Psoas muscle (tissue), 8 donors: ENCODE data around the gene TBRG4. TPM values are rescaled to one million over a fixed set of nuclear protein-coding genes. Genes with fewer than 3 reads are reported as not detected.

Source experiments
- ATAC-seq, 4 donors: fragments of 200-7000 bp; cut with Tn5 transposase; one replicate each; pipeline ENCODE4 v1.9.1; 2020; ENCODE audit warnings: moderate library complexity in 3 of 4, mild to moderate bottlenecking in 2 of 4
- DNase-seq, 2 donors: peaks; one replicate each; pipeline ENCODE4 v3.0.0-alpha.2; 2020
- H3K27ac ChIP-seq: fragments of 200-600 bp; one replicate; pipeline ENCODE4 v1.8.0; 2022
- H3K27me3 ChIP-seq, 3 donors: fragments of 200-600 bp in 1 of 3; one replicate each; pipeline versions ENCODE4 v1.6.1 to v1.8.0; 2013 to 2022; ENCODE audit warnings: low read length in 2 of 3, mild to moderate bottlenecking in 2 of 3, moderate library complexity in 1 of 3; ENCODE audit not compliant: insufficient read depth in 3 of 3
- H3K36me3 ChIP-seq, 2 donors: fragments of 200-600 bp in 1 of 2; one replicate each; pipeline versions ENCODE4 v1.6.1 to v1.8.0; 2013 to 2022; ENCODE audit warnings: low read depth in 1 of 2, mild to moderate bottlenecking in 1 of 2, moderate library complexity in 1 of 2; ENCODE audit not compliant: insufficient read depth in 1 of 2
- H3K4me1 ChIP-seq: fragments of 200-600 bp; one replicate; pipeline ENCODE4 v1.8.0; 2022
- H3K4me3 ChIP-seq: fragments of 200-600 bp; one replicate; pipeline ENCODE4 v1.8.0; 2022; ENCODE audit warnings: mild to moderate bottlenecking
- H3K9me3 ChIP-seq: fragments of 200-600 bp; one replicate; pipeline ENCODE4 v1.8.0; 2022
- CTCF ChIP-seq: fragments of 200-600 bp; IDR thresholded peaks from one replicate; pipeline ENCODE4 v1.8.0; 2022; ENCODE audit warnings: antibody characterized with exemption
- WGBS, 3 donors: extraction: QIAGEN DNeasy Blood & Tissue Kit; methylation state at CpG; one replicate each; pipeline versions ENCODE4 v1.1.6 to v1.1.7; 2013; 5-methylcytosine and 5-hydroxymethylcytosine counted together
- intact Hi-C, 2 donors: fragments of 100-400 bp; cut with DNase I; formaldehyde crosslinking; loops; one replicate each; pipeline versions ENCODE4 v1.11.0 to v1.14.2; 2022
- polyA plus RNA-seq, 3 donors: library from polyadenylated mRNA; stranded (reverse); fragments of 200-250 nt; gene quantifications; one replicate each; pipeline ENCODE4 v1.2.3, GENCODE V29; 2013
- total RNA-seq, 4 donors: library from RNA; stranded (reverse); fragmentation: NEBNext Ultra II Directional in 2 of 4; extraction: Animal tissue kit (Norgen Biotek cat#: 25700) in 2 of 4; gene quantifications; one replicate each; pipeline versions ENCODE4 v1.2.1 to v1.2.4, GENCODE V29; 2021 to 2023
- donor health status: healthy with polysubstance abuse.
- donor health status: DM: no; HTN: no; CAD: no; lungs with moderate emphysema.
- donor health status: Bipolar disorder and iron deficiency.
- donor health status: healthy.
- donor health status: DM: yes; HTN: yes; CAD: no.
- donor health status: DM: no; HTN: no; CAD: no.
- donor health status: DM: no; HTN: no; CAD: no.
- donor health status: DM: yes; HTN: yes; CAD: no.

TBRG4 gene
- total and polyA plus RNA-seq, 7 donors = 70.9 to 195 (median 91.6) TPM

DNA sequence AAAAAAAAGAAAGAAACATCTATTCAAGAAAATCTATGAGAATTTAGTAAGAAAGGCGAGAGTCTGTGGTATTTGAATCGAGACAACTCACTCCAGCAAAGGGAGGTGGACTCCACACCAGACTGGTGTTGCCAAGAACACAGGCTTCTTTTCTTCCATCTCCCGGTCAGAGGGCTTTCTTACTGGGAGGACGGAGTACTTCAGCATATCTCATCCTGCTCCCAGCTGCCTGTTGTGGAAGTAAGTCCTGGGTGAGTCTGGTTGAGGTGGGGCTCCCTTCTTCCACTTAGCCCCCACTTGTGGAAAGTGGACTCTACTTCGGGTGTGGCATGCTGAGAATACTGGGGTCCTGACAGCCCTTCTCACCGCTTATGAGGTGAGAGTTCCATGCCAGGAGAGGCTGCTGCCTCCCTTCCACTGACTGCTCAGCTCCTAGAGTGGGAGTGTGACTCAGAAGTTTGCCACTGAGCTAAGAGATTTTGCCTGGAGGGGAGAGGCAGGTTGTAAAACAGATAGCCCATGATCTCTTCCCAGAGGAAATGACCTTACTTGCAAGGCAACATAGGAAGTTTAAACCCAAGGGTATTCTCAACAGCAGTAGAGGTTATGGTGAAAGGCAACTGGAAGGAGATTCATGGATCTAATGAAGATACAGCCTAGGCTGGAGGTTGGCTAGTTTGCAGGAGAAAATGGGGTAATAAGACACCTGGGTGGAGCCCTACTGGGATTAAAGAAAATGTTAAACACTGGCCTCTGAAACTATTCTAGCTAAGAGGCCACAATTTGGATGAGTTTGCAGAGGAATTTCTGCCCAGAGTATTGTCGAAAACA is 19.2 kb downstream of the TBRG4 start:
- Histone ChIP-seq H3K4me3 (no peak overlapping the region), H3K4me1 (no peaks in the 10 kb centered on the region), H3K27ac (no peak overlapping the region), H3K36me3 (peaks cover 0 to 1% of the 10 kb centered on the region in 2 donors), H3K27me3 (peaks cover 0 to 8% (median 0%) of the 10 kb centered on the region in 3 donors), H3K9me3 (no peaks in the 10 kb centered on the region)
- intact Hi-C loops = loop anchor here in 1 of 2 donors (5.0 kb wide), 1 partner anchor 85 kb away; no protein-coding TSS in a partner anchor
- 59 to 63% (median 59%) methylated on average over 7 of the region's 7 CpGs for WGBS, 3 donors
- DNase-seq (no peak), ATAC-seq (no peak)
- no peak for TF ChIP-seq CTCF

DNA sequence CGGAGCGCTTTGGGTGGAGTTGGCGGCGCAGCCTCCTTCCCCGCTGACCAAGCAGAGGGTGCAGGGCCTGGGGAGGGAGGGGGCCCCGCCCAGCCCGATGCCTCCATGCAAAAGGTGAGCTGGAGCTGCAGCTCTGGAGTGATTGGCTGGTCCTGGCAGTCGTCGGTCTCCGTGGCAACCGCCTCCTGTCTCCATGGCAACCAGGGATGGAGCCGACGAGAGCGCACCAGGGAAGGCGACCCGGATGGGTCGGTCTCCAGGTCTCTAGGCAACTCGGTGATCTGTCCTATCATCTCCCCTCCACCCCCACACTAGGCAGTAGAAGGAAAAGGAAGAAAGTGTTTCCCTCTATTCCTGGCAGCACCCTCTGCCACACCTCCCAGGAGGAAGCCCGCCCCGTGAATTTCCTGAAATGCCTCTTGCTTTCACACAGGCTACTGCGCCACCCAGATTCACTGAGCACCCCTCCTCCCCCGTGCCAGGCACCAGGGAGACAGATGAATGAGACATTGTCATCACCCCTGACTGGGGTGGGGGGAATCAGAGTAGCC is 22.1 kb downstream of the TBRG4 start:
- ATAC-seq = peak in 3 of 4 donors; percentile 16 to 59 (median 50)
- Histone ChIP-seq H3K27me3 (peaks cover 0 to 9% (median 0%) of the 10 kb centered on the region in 3 donors), H3K4me1 (no peaks in the 10 kb centered on the region), H3K4me3 (peak overlapping the region; percentile 76), H3K9me3 (no peaks in the 10 kb centered on the region), H3K27ac (no peak overlapping the region), H3K36me3 (no peaks in the 10 kb centered on the region)
- peak; percentile 55 to 70 for DNase-seq
- intact Hi-C loops = loop anchor here in 1 of 2 donors (5.0 kb wide), 1 partner anchor 48 kb away; no protein-coding TSS in a partner anchor
- WGBS, 3 donors = 4 to 7% (median 5%) methylated on average over 20 to 22 of the region's 22 CpGs
- no peak for TF ChIP-seq CTCF

DNA sequence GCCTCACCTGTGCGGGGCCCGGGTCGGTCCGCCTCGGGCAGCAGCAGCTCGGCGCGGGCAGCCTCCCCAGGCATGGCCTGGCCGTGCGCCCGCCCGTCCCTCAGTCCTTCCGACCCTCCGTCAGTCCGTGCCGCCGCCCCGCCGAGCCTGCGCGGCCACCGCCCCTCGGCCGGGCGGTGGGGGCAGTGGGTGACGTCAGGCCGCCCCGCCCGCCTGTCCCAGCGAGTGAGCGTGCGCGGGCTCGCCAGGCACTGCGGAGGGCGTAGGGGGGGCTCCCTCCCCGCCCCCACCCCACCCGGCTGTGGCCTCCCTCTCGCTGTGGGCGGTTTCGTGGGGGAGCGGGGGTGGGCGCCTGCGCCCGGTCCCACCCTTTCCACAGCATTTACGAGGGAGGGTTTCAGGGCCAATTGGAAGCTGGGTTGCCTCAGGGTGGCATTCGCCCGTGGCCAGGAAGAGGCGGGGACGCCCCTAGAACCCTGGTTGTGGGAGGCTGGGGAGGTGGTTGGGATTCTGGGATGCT is 22.6 kb downstream of the TBRG4 start, which contains the start of gene NACAD:
Gene NACAD, minus strand, starts transcription at position 149 of the 520 bp plus-strand sequence. Its CDS starts 75 bp downstream, at position 74.
- intact Hi-C loops = loop anchor here in 1 of 2 donors (5.0 kb wide), 1 partner anchor 48 kb away; no protein-coding TSS in a partner anchor
- no peak for TF ChIP-seq CTCF
- H3K27ac ChIP-seq = peak within 1 kb of the TSS; percentile 5

DNA sequence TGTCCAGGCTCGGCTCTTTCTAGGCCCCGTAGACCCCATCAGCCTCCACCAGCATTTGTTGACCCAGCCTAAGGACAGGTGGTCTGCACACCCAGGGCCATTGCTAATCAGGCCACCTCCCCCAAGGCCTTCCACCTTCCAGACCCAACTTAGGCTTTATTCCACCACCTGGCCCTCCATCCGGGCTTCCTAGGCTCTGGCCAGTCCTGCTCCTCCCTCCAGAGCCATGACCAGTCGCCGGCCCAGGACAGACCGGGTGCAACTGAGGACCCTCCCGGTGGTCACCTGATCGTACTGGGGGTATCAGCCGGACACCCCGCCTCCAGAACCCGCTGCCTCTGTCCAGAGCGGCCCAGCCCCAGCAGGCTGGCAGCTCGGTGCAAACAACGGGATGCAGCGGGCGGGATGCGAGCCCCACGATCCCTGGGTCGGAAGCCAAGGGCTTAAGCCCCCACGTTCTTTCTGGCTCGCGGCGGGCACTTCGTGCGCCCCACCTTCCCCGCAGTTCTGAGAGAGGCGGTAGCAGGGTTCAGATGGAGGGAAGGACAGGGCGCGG is 23.3 kb downstream of the TBRG4 start:
- WGBS, 3 donors = 23 to 32% (median 27%) methylated on average over 28 to 29 of the region's 29 CpGs
- Histone ChIP-seq H3K9me3 (no peaks in the 10 kb centered on the region), H3K27ac (peak overlapping the region; percentile 5), H3K4me1 (no peaks in the 10 kb centered on the region), H3K27me3 (peaks cover 0 to 9% (median 0%) of the 10 kb centered on the region in 3 donors), H3K4me3 (peak overlapping the region; percentile 76), H3K36me3 (no peaks in the 10 kb centered on the region)
- intact Hi-C loops = loop anchor here in 1 of 2 donors (5.0 kb wide), 1 partner anchor 49 kb away; no protein-coding TSS in a partner anchor
- no peak for TF ChIP-seq CTCF
- ATAC-seq (peak; percentile 15 to 21 (median 20)), DNase-seq (peak in 1 of 2 donors; percentile 55)

More for the DNA sequence above, 22.6 kb downstream of the TBRG4 start, which contains the start of gene NACAD:
- Histone ChIP-seq H3K36me3 (no peaks in the 10 kb centered on the region), H3K27me3 (peaks cover 0 to 9% (median 0%) of the 10 kb centered on the region in 3 donors), H3K4me3 (peak within 1 kb of the TSS; percentile 76), H3K4me1 (no peaks in the 10 kb centered on the region), H3K9me3 (no peaks in the 10 kb centered on the region)
- peak; percentile 48 to 75 for DNase-seq
- peak; percentile 57 to 89 (median 74) for ATAC-seq
- 0 to 1% (median 1%) methylated on average over 20 to 50 of the region's 50 CpGs for WGBS, 3 donors
